HG02642 (cell line): ENCODE data around the gene C19orf53.
"Not testable (repeated sequence)": the region's sequence is repeated elsewhere in the genome, so short reads cannot be mapped to it uniquely, and the experiment has no call there.

Experiments
- ATAC-seq: cut with Tn5 transposase; IDR thresholded peaks from one replicate; pipeline ENCODE4 v1.9.1; 2021; ENCODE audit warnings: mild to moderate bottlenecking; ENCODE audit not compliant: unreplicated experiment, poor library complexity

The C19orf53 gene

DNA sequence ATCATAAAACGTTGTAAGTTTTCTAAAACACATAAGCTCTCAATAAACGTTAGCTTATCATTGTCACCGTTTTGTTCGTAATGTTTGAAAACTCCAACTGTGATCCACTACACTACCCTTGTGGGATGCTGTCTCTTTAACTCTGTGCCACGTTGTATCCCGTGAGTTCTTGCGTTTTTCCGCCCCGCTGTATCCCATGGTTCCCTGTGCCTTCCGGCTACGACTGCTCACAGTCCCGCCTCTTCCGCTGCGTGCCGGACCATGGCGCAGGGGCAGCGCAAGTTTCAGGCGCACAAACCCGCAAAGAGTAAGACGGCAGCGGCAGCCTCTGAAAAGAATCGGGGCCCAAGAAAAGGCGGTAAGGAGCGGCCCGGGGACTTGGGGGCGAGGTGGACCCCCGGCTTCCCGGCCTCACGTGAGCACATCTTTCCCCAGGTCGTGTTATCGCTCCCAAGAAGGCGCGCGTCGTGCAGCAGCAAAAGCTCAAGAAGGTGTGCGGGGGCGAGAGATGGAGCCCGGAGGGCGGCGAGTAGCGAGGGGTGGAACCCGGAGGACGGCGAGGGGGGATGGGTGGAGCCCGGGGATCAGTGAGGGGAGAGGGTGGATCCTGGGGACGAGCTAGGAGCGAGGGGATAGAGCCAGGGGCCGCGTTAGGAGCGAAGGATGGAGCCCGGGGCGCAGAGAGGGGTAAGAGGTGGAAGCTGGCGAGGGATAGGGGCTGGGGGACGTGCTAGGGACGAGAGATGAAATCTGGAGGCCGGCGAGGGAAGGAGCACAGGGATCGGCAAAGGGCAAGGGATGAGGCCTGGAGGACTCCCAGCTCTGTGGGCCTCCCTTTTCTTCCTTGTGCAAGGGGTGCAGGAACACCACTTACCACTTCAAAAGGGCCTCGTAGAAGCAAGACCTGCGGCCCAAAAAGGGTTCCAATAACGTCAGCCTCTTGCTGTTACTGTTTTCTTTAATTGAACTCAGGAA, at the start of gene C19orf53:
C19orf53 (plus strand) TSS at position 240 of the 975 bp plus-strand sequence; CDS start at position 262, 22 bp downstream.
- peak; percentile 95 for ATAC-seq

DNA sequence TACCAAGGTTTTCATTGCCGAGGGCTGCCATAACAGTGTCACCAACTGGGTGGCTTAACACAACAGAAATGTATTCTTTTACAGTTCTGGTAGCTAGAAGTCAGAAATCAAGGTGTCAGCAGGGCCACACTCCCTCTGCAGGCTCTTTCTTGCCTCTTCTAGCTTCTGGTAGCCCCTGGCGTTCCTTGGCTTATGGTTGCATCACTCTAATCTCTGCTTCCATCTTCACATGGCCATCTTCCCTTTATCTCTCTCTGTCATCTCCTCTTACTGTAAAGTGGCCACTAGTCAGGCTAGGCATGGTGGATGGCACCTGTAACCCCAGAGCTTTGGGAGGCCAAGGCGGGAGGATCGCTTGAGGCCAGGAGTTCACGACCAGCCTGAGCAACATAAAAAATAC, 47.9 kb upstream of the C19orf53 start:
- no peak for ATAC-seq

DNA sequence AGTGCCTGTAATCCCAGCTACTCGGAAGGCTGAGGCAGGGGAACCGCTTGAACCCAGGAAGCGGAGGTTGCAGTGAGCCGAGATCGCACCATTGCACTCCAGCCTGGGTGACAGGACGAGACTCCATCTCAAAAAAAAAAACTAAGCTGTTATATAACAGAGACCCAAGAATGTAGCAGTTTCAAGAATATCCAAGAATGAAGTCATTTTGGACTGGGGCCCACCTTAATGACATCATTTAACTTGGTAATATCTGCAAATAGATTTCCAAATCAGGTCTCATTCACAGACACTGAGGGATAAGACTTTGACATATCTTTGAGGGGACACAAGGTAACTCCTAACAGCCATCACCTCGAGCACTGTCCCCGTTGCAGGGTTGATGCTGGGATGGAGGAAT, 46.5 kb upstream of the C19orf53 start:
- ATAC-seq: no peak

DNA sequence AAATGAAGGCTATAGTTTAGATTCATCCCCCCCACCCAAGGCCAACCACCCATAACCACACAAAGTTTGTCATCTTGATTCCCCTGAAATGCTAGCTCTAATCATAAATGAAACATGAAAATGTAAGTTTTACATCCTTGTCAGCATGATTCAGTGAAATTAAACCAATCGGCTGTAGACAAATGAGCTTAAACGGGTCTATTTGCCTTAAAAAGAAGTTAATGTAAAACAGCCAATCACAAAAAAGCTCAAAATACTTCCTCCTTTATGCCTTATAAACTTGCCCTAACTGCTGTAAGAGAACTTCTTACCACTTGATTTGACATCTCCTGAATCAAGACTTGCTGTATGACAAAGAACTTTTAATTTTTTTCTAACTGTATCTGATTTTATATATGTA, 44.4 kb upstream of the C19orf53 start:
- no peak for ATAC-seq

DNA sequence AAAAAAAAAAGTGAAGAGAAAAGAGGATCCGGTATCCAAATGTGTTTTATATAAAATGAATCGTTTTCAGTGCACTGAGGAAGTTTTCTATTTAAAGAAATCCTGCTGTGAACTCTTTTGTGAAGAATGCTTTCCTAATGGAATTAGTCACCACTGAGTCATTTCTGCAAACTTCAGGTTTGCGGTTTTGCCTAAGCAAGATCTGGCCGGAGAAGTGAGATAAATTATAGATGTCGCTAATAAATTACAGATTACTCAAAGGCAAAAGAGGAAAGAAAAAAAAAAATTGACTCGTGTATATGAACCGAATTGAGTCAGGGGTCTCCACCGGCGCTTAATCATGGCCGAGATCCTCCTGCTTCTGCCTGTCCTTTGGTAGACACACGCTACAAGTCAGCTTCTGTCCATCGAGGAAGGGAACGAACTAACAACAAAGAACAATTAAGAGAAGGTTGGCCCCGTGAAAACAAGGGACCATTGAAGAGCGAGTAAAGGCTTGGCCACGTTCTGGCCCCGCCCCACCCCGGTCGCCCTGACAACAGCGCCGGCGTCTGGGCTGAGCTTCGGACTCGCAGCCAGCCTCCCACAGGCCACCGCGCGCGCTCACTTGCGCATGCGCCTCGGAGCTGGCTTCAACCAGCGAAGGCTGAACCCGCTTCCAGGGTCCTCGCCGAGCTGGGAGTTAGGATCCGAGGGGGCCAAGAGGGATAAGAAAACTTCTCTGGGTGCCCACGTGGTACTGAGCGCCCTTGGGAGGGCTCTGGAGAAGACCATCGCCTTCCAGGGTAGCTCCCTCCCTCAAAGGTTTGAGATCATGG, 42.9 kb upstream of the C19orf53 start:
- ATAC-seq: peak; percentile 97

DNA sequence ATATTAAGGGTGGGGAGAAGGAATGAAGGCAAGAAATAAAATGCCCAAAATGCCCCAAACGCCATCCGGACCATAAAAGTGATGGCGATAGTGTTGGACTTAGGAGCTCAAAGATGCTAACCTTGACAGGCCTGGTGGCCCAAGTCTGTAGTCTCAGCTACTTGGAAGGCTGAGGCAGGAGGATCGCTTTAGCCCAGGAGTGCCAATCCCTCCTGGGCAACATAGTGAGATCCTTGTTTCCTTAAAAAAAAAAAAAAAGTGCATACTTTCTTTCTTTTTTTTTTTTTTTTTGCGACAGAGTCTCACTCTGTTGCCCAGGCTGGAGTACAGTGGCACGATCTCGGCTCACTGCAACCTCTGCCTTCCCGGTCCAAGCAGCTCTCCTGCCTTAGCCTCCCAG, 41.9 kb upstream of the C19orf53 start:
- ATAC-seq: no peak

DNA sequence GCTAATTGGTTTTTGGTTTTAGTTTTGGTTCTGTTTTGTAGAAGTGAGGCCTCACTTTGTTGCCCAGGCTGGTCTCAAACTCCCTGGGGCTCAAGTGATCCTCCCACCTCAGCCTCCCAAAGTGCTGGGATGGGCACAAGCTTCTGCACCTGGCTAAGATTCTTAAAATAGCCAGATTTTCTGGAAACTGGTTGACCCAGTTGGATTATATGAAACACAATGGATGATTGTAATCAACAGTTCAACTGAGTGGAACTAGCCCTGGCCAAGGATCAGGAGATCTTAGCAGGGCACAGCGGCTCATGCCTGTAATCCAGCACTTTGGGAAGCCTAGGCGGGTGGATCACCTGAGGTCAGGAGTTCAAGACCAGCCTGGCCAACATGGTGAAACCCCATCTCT, 39.5 kb upstream of the C19orf53 start:
- ATAC-seq: no peak

DNA sequence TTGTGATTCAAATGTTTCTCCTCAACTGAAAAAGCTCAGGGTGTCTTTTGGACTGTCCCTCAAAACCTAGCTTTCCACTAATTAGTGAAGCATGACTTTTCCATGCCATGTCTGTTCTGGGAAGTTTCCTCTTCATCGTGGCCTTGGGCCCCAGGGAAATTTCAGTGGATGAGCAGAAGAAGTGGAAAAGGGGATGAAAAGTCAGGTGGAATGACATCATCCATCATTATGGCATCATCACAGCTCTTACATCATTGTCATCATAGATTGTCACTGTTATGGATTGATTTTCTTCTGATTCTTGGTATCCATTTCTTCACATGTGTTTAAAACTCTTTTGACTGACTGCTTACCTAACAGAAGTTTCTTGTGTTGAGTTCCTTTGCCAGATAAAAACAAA, 36.2 kb upstream of the C19orf53 start:
- ATAC-seq: no peak

DNA sequence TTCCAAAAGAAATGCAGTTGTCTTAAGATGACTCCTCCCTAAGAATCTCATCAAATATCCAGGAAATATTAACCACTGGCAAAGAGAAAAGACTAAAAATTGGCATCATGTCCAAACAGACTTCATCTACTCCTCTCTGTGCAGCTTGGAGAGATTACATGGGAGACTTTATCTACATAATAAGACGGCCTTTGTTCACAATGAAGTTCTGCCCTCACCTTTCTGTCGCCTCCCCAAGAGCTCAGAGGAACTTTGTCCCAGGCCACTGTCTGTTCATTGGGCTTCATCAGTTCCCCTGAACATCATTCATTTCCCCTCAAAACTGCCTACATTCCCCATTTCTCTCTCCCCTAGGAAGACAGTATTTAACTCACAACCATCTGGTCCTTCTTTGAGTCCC, 32.4 kb upstream of the C19orf53 start:
- no peak for ATAC-seq

DNA sequence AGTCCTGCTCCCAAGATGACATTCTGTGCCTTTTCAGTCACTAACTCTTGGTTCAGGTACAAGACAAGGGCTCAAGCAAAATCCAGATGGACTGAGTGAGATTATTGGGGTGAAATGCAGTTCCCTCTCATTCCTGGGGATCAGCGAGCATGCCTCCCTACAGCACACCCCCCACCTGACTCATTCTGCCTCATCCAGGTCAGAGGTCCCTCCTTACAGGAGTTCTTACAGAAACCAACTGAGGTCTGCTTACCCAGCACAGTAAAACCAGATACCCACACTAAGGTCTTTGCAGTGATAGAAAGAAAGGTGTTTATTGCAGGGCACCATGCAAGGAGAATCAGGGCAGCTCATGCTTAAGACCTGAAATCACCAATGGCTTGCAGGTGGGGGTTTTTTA, 31.5 kb upstream of the C19orf53 start:
- no peak for ATAC-seq

DNA sequence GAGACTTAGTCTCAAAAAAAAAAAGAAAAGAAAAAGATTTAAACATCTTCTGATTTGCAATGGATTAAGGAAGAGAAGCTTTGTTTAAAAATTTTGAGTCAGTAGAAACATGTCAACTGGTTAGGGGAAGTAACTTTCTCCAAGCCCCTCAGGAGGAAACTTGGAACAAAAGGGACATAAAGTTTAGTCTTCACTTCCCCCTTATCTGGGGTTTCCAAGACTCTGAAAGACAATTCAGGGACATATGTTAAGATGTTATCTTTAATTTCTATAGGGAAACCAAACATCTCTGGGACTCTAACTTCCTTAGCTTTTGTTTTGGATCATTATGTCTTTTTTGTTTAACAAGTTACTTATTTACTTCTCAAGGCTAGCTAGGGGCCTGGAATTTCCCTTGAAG, 30.1 kb upstream of the C19orf53 start:
- no peak for ATAC-seq

DNA sequence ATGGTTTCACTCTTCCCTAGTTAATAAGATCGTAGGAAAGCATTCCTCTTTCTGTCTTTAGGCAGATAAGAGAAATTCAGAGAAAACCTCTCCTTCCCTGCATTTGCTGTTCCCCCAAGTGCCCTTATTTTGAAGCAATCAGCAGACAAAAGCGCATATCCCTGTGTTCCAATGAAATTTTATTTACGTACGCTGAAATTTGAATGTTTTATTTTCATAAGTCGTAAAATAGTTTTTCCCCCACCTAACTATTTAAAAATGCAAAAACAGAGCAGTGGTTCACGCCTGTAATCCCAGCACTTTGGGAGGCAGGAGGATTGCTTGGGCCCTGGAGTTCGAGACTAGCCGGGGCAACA, 27.2 kb upstream of the C19orf53 start:
- no peak for ATAC-seq

DNA sequence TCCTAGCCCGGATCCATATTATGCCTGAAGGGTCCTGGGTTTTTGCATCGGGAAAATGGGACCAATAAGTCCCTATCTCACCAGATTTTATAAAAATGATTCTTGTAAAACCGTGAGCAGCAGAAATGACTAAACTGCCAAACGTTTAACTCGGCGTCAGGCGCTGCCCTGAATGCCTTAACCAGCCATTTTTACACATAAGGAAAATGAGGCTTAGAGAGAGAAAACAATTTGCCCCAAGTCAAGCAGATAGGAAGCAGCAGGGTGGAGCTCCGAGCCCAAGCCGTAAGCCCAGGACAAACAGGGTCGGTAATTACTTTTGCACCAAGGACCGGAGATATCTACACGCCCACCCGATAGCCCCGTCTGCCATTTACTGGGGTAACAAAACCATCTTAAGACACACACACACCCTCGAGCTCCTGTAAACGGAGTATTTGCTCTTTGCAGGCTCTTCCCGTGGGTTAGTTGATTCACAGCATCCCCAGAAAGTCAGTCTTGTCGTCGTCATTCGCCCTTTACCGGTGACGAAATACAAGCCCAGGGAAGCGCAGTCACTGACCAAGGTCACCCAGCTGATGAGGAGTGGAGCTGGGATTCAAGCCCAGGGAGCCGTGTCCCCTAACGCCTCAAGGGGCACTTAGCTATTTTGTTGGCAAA, 26.0 kb upstream of the C19orf53 start:
- no peak for ATAC-seq

DNA sequence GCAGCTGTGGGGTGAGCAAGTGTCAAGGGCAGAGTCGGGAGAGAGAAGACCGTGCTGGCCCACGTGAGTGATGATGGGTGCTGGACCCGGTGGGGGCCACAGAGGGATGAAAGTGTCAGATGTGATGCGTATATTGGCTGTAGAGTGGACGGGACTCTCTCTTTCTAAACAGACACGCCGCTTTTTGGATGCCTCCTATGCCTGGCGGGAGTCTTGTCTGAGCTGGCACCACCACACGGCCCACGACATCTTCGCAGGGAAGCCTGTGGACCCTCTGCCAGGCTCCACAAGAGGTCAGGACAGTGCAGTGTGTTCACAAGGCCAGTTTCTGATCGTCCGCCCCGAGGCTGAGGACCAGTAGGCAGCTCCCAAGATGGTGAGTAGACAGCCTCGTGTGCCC, 22.8 kb upstream of the C19orf53 start:
- ATAC-seq: no peak

DNA sequence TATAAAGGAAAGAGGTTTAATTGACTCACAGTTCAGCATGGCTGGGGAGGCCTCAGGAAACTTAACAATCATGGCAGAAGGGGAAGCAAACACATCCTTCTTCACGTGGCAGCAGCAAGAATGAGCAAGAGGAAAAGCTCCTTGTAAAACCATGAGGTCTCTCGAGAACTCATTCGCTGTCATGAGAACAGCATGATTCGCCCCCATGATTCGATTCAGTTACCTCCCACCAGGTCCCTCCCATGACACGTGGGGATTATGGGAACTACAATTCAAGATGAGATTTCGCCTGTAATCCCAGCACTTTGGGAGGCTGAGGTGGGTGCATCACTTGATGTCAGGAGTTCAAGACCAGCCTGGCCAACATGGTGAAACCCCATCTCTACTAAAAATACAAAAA, 20.6 kb upstream of the C19orf53 start:
- not testable (repeated sequence) for ATAC-seq

DNA sequence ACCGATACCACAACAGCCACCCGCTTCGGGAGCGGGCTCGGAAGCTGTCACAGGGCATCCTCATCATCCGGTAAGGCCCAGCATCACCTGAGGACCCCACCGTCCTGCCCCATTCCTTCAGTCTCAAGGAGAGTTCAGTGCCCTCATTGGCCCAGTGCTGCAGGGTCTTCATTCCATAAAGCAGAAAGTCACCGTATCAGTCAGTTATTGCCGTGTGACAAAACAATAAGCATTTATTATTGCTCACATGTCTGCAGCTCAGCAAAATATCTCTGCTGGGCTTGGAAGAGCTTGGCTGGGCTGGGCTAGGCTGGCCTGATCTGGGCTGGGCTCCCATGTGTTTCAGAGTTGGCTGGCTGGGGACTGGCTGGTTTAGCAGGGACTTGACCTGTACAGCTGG, 18.0 kb upstream of the C19orf53 start:
- no peak for ATAC-seq

DNA sequence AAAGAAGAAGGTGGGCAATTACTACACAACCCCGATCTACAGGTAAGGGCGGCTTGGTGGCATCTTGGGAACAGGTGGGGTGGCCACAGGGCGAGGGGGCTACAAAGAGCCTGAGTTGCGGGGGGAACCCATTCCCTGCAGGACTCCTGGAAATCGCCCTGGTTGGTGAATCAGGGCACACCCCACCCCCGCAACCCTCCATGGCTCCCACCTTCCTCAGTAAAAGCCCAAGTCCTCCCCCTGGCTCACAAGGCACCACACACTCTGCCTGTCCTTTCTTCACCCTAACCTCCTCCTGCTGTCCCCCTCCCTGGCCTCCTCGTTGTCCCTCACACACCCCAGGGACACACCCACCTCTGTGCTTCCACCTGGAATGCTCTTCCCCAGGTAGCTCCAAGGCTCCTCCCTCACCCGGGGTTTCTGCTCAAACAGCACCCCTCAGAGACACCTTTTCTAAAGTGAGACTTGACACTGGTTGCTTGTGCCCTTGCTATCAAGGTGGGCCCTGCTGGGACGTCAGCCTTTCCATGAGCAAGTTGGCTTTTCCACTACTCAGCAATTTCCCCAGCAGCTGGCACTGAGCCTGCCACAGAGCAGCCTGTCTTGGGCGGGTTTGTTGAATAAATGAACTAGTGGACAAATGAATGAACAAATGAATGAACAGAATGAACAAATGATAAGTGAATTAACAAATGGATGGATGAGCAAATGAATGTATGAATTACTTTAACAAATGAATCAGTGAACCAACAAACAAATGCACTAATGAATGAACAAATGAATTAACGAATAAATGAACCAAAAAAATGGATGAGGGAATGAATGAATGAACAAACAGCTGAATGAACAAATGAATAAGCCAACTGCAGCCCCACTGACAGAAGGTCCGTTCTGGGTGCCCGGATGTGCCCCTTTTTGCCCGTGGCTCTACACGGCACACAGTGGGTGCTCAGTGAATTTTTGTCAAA, 16.2 kb upstream of the C19orf53 start:
- no peak for ATAC-seq

DNA sequence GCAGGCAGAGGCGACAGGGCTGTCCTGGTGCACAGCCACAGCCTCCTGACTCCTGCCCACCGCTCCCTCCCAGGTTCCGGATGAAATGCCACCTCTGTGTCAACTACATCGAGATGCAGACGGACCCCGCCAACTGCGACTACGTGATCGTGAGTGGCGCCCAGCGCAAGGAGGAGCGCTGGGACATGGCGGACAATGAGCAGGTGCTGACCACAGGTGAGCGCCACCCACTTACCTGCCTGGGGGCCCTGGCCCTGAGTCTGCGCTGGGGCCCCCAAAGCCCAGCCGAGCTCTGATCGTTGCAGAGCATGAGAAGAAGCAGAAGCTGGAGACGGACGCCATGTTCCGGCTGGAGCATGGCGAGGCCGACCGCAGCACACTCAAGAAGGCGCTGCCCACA, 15.5 kb upstream of the C19orf53 start:
- ATAC-seq: no peak

DNA sequence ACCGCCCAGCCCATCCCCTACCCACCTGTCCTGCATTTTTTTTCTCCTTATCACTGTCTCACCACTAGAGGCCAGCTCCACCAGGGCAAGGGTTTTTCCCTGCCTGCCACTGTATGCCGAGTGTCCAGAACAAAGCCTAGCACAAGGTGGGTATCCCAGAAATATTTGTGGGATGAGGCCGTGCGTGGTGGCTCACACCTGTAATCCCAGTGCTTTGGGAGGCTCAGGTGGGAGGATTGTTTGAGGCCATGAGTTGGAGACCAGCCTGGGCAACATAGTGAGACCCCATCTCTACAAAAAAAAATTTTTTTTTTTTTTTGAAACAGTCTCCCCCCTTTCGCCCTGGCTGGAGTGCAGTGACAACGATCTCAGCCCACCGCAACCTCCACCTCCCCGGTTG, 12.8 kb upstream of the C19orf53 start:
- no peak for ATAC-seq
